ENCODE data around the gene PBX3.

Gene PBX3

GRCh38 chr9:125749287-125749935 is 2.2 kb downstream of the PBX3 start:
- Histone ChIP-seq H4K20me1 (ENCODE audit: low read depth, low read length) (no peaks in the 10 kb centered on the region), H3K27me3 (ENCODE audit: low read length) (no peaks in the 10 kb centered on the region), H3K27ac (ENCODE audit: low read depth, low read length) (no peak overlapping the region), H3K4me3 (ENCODE audit: insufficient read depth, low read length, poor library complexity, severe bottlenecking) (no peak overlapping the region), H3K9ac (ENCODE audit: low read length) (no peak overlapping the region), H3K36me3 (ENCODE audit: low read length) (peaks cover 3% of the 10 kb centered on the region), H3K9me2 (replicated peaks; ENCODE audit: insufficient read depth, low read length) (no peaks in the 10 kb centered on the region), H3K9me3 (ENCODE audit: insufficient read depth, low read length) (no peaks in the 10 kb centered on the region), H3F3A (ENCODE audit: insufficient read depth) (no peaks in the 10 kb centered on the region; the same call in 1 of the 2 replicates), H3K4me2 (ENCODE audit: low read depth, low read length, poor library complexity, severe bottlenecking) (peak overlapping the region; percentile 16), H3K79me2 (ENCODE audit: insufficient read depth, low read length) (no peaks in the 10 kb centered on the region), H2AFZ (ENCODE audit: low read depth, low read length, severe bottlenecking) (no peak overlapping the region)
- no peak for TF ChIP-seq CTCF (IDR thresholded peaks at IDR 0.05; ENCODE audit: insufficient read depth, low read length, poor library complexity, severe bottlenecking)
- TF ChIP-seq EZH2phosphoT487 (conservative IDR thresholded peaks at IDR 0.05; ENCODE audit: low read length) = no peak

- Histone ChIP-seq H3K27ac (ENCODE audit: low read depth, low read length) (no peak overlapping the region), H4K20me1 (ENCODE audit: low read depth, low read length) (no peaks in the 10 kb centered on the region), H3K9me2 (replicated peaks; ENCODE audit: insufficient read depth, low read length) (no peaks in the 10 kb centered on the region), H3K79me2 (ENCODE audit: insufficient read depth, low read length) (no peaks in the 10 kb centered on the region), H3K4me2 (ENCODE audit: low read depth, low read length, poor library complexity, severe bottlenecking) (peak overlapping the region; percentile 16), H3K4me3 (ENCODE audit: insufficient read depth, low read length, poor library complexity, severe bottlenecking) (no peak overlapping the region), H3K27me3 (ENCODE audit: low read length) (no peaks in the 10 kb centered on the region), H3F3A (ENCODE audit: insufficient read depth) (no peaks in the 10 kb centered on the region; the same call in 1 of the 2 replicates), H3K9ac (ENCODE audit: low read length) (no peak overlapping the region), H3K9me3 (ENCODE audit: insufficient read depth, low read length) (no peaks in the 10 kb centered on the region), H2AFZ (ENCODE audit: low read depth, low read length, severe bottlenecking) (no peak overlapping the region), H3K36me3 (ENCODE audit: low read length) (peaks cover 3% of the 10 kb centered on the region)
- no peak for TF ChIP-seq EZH2phosphoT487 (conservative IDR thresholded peaks at IDR 0.05; ENCODE audit: low read length)
- TF ChIP-seq CTCF (IDR thresholded peaks at IDR 0.05; ENCODE audit: insufficient read depth, low read length, poor library complexity, severe bottlenecking) = no peak
These were observed 2.9 kb downstream of the PBX3 start for GRCh38 chr9:125749951-125750626.

- TF ChIP-seq CTCF (IDR thresholded peaks at IDR 0.05; ENCODE audit: insufficient read depth, low read length, poor library complexity, severe bottlenecking) = no peak
- Histone ChIP-seq H3F3A (ENCODE audit: insufficient read depth) (no peaks in the 10 kb centered on the region; the same call in 1 of the 2 replicates), H4K20me1 (ENCODE audit: low read depth, low read length) (no peaks in the 10 kb centered on the region), H3K27ac (ENCODE audit: low read depth, low read length) (no peak overlapping the region), H3K9me2 (replicated peaks; ENCODE audit: insufficient read depth, low read length) (no peaks in the 10 kb centered on the region), H3K9ac (ENCODE audit: low read length) (no peak overlapping the region), H3K36me3 (ENCODE audit: low read length) (peaks cover 3% of the 10 kb centered on the region), H2AFZ (ENCODE audit: low read depth, low read length, severe bottlenecking) (no peak overlapping the region), H3K79me2 (ENCODE audit: insufficient read depth, low read length) (no peaks in the 10 kb centered on the region), H3K4me2 (ENCODE audit: low read depth, low read length, poor library complexity, severe bottlenecking) (no peak overlapping the region), H3K9me3 (ENCODE audit: insufficient read depth, low read length) (no peaks in the 10 kb centered on the region), H3K4me3 (ENCODE audit: insufficient read depth, low read length, poor library complexity, severe bottlenecking) (no peak overlapping the region), H3K27me3 (ENCODE audit: low read length) (no peaks in the 10 kb centered on the region)
These were observed 3.4 kb downstream of the PBX3 start for GRCh38 chr9:125750627-125751011.
